GM19043 (cell line): ENCODE data around the gene NCOA6.
"Not testable (repeated sequence)": the region's sequence is repeated elsewhere in the genome, so short reads cannot be mapped to it uniquely, and the experiment has no call there.

Experiments
- ATAC-seq: cut with Tn5 transposase; IDR thresholded peaks from one replicate; pipeline ENCODE4 v1.9.1; 2021; ENCODE audit warnings: low read depth; ENCODE audit not compliant: unreplicated experiment

The NCOA6 gene

GRCh38 chr20:34729416-34729815 lies 96.0 kb downstream of the NCOA6 start:
- ATAC-seq = no peak

DNA sequence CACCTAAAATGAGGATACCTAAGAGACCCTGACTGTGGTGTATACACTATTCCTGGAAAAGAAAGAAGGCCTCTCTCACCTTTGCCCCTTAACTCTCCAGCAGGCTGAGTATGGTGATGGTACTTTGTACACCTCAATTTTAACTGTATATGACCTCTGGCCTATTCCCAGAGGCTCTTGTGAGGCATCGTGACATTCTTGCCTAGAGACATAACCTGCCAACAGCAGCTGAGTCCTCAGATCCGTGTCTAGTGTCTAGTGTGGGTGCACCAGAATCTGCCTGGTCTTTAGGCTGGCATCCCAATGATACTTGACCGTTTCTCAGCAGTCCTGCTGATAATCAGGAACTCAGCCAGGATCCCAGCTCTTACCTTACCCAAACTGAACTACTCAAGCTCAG lies 101.3 kb downstream of the NCOA6 start:
- ATAC-seq = no peak

DNA sequence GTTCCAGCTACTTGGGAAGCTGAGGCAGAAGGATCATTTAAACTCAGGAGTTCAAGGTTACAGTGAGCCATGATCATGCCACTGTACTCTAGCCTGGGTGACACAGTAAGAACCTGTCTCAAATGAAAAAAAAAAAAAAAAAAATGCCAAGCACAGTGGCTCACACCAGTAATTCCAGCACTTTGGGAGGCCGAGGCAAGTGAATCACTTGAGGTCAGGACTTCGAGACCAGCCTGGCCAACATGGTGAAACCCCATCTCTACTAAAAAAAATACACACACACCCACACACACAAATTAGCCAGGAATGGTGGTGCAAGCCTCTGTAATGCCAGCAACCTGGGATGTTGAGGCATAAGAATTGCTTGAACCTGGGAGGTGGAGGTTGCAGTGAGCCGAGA lies 102.9 kb downstream of the NCOA6 start:
- ATAC-seq = not testable (repeated sequence)

- no peak for ATAC-seq
Observed at GRCh38 chr20:34720266-34720665, 105.2 kb downstream of the NCOA6 start.

- peak; percentile 78 for ATAC-seq
Observed at GRCh38 chr20:34719242-34720017, 106.0 kb downstream of the NCOA6 start.

DNA sequence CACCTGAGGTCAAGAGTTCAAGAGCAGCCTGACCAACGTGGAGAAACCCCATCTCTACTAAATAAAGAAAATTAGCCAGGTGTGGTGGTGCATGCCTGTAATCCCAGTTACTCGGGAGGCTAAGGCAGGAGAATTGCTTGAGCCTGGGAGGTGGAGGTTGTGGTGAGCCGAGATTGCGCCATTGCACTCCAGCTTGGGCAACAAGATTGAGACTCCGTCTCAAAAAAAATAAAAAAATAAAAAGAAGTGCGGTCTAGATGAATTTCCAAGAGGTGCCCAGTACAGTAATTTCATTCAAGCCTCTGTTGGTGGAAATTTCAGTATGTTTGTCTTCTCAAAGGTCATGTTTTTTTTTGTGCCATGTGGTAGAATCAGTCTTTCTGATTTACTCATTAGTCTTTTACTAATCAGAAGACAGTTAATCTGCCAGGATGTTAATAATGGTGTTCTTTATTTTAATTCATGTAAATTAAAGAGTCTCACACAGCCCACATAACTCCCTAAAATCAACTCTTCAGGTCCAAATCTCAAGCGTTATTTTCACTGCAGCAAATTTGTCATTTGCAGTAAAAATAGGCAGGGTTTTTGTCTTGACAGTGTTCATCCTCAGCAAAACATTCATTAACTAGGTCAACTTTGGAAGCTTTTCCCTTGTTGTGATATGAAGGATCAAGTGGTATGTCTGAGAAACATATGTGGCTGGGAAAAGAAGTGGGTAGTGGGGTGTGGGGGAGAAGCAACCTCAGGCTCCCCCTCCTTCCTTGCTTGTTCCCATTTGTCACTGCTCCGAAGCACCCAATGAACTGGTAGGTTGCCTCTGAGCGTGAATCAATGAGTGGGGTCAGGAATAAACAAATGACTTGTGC lies 108.0 kb downstream of the NCOA6 start:
- ATAC-seq = no peak

- ATAC-seq = no peak
Observed at GRCh38 chr20:34716921-34717229, 108.6 kb downstream of the NCOA6 start.

DNA sequence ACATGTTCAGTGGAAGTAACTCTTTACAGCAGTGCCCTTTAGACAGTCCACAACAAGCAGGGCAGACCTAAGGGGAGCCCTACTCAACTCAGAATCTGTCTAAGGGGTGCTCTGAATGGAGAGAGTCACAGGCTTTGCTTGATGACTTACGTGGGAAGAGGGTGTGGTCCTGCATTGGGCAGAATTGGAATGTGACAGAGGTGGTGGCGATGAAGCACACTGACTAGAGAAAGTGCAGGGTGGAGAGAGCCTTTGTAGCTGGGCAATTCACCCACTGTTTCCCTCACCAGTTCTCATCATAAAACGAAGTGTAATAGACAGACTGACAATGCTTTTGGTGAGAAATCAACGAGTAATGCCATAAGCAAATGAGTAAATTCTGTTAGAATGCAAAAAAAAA lies 110.1 kb downstream of the NCOA6 start:
- no peak for ATAC-seq

DNA sequence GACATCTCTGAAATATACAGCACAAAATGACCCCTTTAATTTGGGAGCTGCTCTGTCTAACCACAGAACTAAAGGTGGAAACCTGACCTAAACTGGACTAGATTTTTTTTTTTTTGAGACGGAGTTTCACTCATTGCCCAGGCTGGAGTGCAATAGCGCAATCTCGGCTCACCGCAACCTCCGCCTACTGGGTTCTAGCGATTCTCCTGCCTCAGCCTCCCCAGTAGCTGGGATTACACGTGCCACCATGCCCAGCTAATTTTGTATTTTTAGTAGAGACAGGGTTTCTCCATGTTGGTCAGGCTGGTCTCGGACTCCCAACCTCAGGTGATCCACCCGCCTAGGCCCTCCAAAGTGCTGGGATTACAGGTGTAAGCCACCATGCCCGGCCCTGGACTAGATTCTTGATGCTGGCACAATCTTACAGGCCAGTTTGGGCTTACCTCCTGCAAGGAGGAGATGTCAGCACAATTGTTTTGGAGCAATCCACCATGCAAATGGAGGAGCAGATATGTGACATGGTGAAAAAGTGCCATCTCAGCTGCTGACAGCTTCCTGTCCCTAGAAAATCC lies 111.4 kb downstream of the NCOA6 start:
- not testable (repeated sequence) for ATAC-seq

GRCh38 chr20:34713194-34713943 lies 112.1 kb downstream of the NCOA6 start:
- ATAC-seq = no peak

DNA sequence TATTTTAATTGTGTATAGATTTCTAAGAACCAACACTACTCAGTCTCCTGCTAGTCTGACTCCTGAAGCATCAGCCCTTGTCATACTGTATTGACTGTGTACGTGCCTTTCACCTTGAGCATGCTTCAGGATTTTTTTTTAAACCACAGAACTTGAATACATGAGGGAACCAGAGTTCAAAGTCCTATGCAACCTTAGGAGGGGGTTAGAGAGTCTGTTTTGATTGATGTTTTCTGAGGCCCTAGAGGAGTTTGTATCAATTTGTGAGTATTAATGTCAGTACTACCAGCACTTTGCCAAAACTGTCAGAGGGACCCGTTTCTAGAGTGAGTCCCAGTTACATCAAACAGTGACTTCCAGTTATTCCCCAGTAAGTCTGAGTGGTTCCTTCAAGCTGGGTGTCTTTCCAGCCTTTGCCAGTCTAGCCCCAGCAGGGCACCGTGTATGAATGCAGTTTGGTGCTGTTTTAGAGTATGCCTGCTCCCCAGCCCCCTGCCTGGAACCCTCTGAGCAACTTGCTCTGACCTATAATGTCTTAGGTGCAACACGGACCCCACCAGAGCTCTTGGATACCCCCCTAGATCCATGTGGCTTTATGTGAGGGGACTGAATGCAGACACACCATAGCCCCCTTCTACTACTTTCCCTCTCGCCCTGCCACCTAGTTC lies 112.8 kb downstream of the NCOA6 start:
- no peak for ATAC-seq

DNA sequence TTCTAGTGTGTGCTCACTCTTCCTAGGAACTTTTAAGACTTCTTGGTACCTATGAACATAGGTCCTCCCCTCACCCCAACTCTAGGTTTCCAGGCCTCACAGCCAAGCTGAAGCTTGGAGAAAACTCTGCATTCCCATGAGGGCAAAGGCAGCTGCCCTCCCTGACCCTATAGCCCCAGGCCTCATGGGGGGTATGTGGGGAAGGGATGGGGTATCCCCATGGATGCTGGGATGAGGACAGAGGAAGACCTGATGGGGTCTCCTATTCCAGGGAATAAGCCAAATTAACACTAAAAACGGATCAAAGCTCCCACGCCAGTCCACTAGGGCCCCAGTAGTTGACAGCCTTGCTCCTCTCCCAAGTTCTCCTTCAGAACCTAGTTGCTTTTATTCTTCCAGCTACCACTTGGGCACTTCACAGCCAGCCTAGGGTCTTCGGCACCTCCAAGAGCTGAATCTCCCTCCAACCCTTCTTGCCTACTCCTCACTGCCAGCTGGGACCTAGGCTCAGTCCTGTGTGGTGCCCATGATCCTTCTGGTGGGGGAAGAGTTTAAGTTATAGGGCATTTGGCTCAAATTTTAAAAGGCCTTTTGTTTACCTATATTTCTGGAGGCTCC lies 113.5 kb downstream of the NCOA6 start:
- ATAC-seq = no peak

- ATAC-seq = no peak
Observed at GRCh38 chr20:34710861-34711574, 114.4 kb downstream of the NCOA6 start.

DNA sequence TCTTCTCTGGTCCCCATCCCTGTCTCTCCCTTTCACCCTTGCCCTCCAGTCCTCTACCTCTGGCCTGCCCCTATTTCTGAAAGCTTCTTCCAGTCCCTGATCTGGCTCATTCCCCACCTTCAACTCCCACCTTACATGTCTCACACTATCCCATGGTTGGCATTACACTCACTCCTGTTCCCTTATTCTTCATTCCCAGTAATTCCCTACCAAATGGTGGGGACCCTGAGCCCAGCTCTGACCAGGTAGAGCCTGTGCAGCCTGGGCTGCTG lies 114.9 kb downstream of the NCOA6 start:
- no peak for ATAC-seq

GRCh38 chr20:34709831-34710567 lies 115.5 kb downstream of the NCOA6 start:
- ATAC-seq = peak; percentile 23

DNA sequence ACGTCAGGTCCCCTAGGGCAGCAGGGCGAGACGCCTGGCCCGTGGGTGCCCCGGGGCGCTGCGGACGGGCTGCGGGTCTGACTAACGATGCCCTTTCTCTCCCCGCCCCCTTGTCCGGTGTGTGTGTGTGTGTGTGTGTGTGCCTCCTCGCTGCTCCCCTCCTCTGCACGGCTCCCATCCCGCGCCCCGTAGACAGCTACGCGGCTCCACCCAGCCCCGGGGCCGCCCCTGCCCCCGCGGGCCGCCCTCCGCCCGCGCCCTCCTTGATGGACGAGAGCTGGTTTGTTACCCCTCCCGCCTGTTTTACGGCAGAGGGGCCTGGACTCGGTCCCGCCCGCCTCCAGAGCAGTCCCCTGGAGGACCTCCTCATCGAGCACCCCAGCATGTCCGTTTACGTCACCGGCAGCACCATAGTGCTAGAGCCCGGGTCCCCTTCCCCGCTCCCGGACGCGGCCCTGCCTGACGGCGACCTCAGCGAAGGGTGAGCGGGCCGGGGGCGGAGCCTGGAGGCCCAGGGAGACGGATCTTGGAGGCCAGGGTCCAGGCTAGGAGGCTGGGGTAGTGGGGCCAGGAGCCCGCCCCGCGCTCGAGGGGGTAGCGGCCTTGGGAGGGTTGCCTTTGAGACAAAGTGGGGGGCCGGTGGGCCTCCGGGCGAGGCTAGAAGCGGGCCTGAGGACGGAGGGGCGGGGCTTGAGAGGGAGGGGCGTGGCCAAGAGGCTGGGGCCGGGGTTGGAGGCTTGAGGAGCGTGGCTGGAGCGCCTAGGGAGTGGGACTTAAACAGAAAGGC lies 116.2 kb downstream of the NCOA6 start:
- peak; percentile 35 for ATAC-seq

- ATAC-seq = no peak
Observed at GRCh38 chr20:34708621-34709043, 116.8 kb downstream of the NCOA6 start.
